Stomach smooth muscle (tissue), 2 donors: ENCODE results near the gene GTPBP2.
A peak's percentile ranks its signal among the peaks of the same experiment; 100 is the strongest.
"Not testable (repeated sequence)": the region's sequence is repeated elsewhere in the genome, so short reads cannot be mapped to it uniquely, and the experiment has no call there.

ENCODE experiments used
- H3K27ac ChIP-seq: one replicate; pipeline ENCODE4 v1.7.0; 2013; ENCODE audit warnings: mild to moderate bottlenecking, low read length, inconsistent platforms
- H3K27me3 ChIP-seq, 2 donors: one replicate each; pipeline ENCODE4 v1.7.0; 2013; ENCODE audit warnings: low read length in 2 of 2; ENCODE audit not compliant: insufficient read depth in 2 of 2, control insufficient read depth in 1 of 2
- H3K36me3 ChIP-seq, 2 donors: one replicate each; pipeline ENCODE4 v1.7.0; 2013; ENCODE audit warnings: low read length in 2 of 2; ENCODE audit not compliant: control insufficient read depth in 2 of 2, insufficient read depth in 2 of 2
- H3K4me1 ChIP-seq: one replicate; pipeline ENCODE4 v1.7.0; 2013; ENCODE audit warnings: low read length; ENCODE audit not compliant: control insufficient read depth, insufficient read depth
- H3K4me3 ChIP-seq, 2 donors: one replicate each; pipeline ENCODE4 v1.7.0; 2013; ENCODE audit warnings: low read length in 2 of 2
- H3K9ac ChIP-seq, 2 donors: one replicate each; pipeline ENCODE4 v1.7.0; 2013; ENCODE audit warnings: low read length in 2 of 2, mild to moderate bottlenecking in 1 of 2
- H3K9me3 ChIP-seq, 2 donors: one replicate each; pipeline ENCODE4 v1.7.0; 2013; ENCODE audit warnings: low read length in 2 of 2; ENCODE audit not compliant: control insufficient read depth in 2 of 2
- donor health status: healthy.
- donor health status: Pancreatic carcinoma.

Gene GTPBP2

GRCh38 chr6:43604174-43604573 is 24.9 kb downstream of the GTPBP2 start:
- Histone ChIP-seq H3K36me3 (peaks cover 11 to 12% of the 10 kb centered on the region in 2 donors), H3K4me3 (no peak overlapping the region), H3K9me3 (no peaks in the 10 kb centered on the region), H3K27me3 (no peaks in the 10 kb centered on the region), H3K4me1 (no peaks in the 10 kb centered on the region), H3K9ac (no peak overlapping the region), H3K27ac (no peak overlapping the region)

- H3K9me3 ChIP-seq = no peaks in the 10 kb centered on the region
- H3K4me1 ChIP-seq = no peaks in the 10 kb centered on the region
- H3K27me3 ChIP-seq = no peaks in the 10 kb centered on the region
- peaks cover 16% of the 10 kb centered on the region in 2 donors for H3K36me3 ChIP-seq
- H3K27ac ChIP-seq = no peak overlapping the region
- H3K4me3 ChIP-seq = no peak overlapping the region
- H3K9ac ChIP-seq = no peak overlapping the region
Observed at GRCh38 chr6:43600595-43600994, 28.5 kb downstream of the GTPBP2 start.

- Histone ChIP-seq H3K27ac (no peak overlapping the region), H3K27me3 (no peaks in the 10 kb centered on the region), H3K9ac (no peak overlapping the region), H3K4me3 (no peak overlapping the region), H3K9me3 (no peaks in the 10 kb centered on the region), H3K4me1 (no peaks in the 10 kb centered on the region), H3K36me3 (peaks cover 4 to 7% of the 10 kb centered on the region in 2 donors)
Observed at GRCh38 chr6:43593938-43594337, 35.1 kb downstream of the GTPBP2 start.

GRCh38 chr6:43589564-43589963 is 39.5 kb downstream of the GTPBP2 start:
- H3K27me3 ChIP-seq, H3K4me1 ChIP-seq, H3K4me3 ChIP-seq, H3K9me3 ChIP-seq, H3K27ac ChIP-seq, H3K9ac ChIP-seq: not testable (repeated sequence)
- H3K36me3 ChIP-seq = peaks cover 4 to 12% of the 10 kb centered on the region in 2 donors

- H3K4me1 ChIP-seq = no peaks in the 10 kb centered on the region
- H3K36me3 ChIP-seq = peaks cover 10 to 22% of the 10 kb centered on the region in 2 donors
- H3K4me3 ChIP-seq = no peak overlapping the region
- no peak overlapping the region for H3K27ac ChIP-seq
- H3K9ac ChIP-seq = no peak overlapping the region
- no peaks in the 10 kb centered on the region for H3K9me3 ChIP-seq
- H3K27me3 ChIP-seq = no peaks in the 10 kb centered on the region
Observed at GRCh38 chr6:43588194-43588593, 40.9 kb downstream of the GTPBP2 start.

GRCh38 chr6:43584892-43585570 is 44.0 kb downstream of the GTPBP2 start:
- peaks cover 11 to 25% of the 10 kb centered on the region in 2 donors for H3K36me3 ChIP-seq

GRCh38 chr6:43582911-43583310 is 46.2 kb downstream of the GTPBP2 start:
- H3K9ac ChIP-seq = no peak overlapping the region
- no peak overlapping the region for H3K4me3 ChIP-seq
- no peaks in the 10 kb centered on the region for H3K4me1 ChIP-seq
- H3K9me3 ChIP-seq = no peaks in the 10 kb centered on the region
- no peaks in the 10 kb centered on the region for H3K27me3 ChIP-seq
- H3K27ac ChIP-seq = no peak overlapping the region
- peaks cover 11 to 25% of the 10 kb centered on the region in 2 donors for H3K36me3 ChIP-seq

More at GRCh38 chr6:43584892-43585570, 44.0 kb downstream of the GTPBP2 start:
- Histone ChIP-seq H3K9ac (no peak overlapping the region), H3K27me3 (no peaks in the 10 kb centered on the region), H3K4me3 (no peak overlapping the region), H3K4me1 (no peaks in the 10 kb centered on the region), H3K27ac (no peak overlapping the region), H3K9me3 (no peaks in the 10 kb centered on the region)

- H3K27me3 ChIP-seq = no peaks in the 10 kb centered on the region
- no peak overlapping the region for H3K27ac ChIP-seq
- H3K9ac ChIP-seq = peak overlapping the region in 1 of 2 donors; percentile 21
- no peak overlapping the region for H3K4me3 ChIP-seq
- H3K36me3 ChIP-seq = peaks cover 3 to 11% of the 10 kb centered on the region in 2 donors
- H3K4me1 ChIP-seq = peaks cover 6% of the 10 kb centered on the region
- no peaks in the 10 kb centered on the region for H3K9me3 ChIP-seq
Observed at GRCh38 chr6:43579171-43579570, 49.9 kb downstream of the GTPBP2 start.

GRCh38 chr6:43578748-43579147 is 50.3 kb downstream of the GTPBP2 start:
- H3K9me3 ChIP-seq = no peaks in the 10 kb centered on the region
- H3K36me3 ChIP-seq = peaks cover 3 to 7% of the 10 kb centered on the region in 2 donors
- no peaks in the 10 kb centered on the region for H3K27me3 ChIP-seq
- H3K27ac ChIP-seq = no peak overlapping the region
- H3K4me3 ChIP-seq = no peak overlapping the region
- H3K4me1 ChIP-seq = peaks cover 6% of the 10 kb centered on the region
- no peak overlapping the region for H3K9ac ChIP-seq

GRCh38 chr6:43575772-43576551 is 53.1 kb downstream of the GTPBP2 start, which contains the start of the genes POLH and XPO5:
Gene POLH (plus strand): TSS chr6:43576185. CDS start chr6:43582320, 6,135 bp downstream.
Gene XPO5 (minus strand): TSS chr6:43576038. CDS start chr6:43575864, 174 bp downstream.
- peak within 1 kb of the TSS; percentile 53 for H3K27ac ChIP-seq
- peaks cover 3 to 8% of the 10 kb centered on the region in 2 donors for H3K36me3 ChIP-seq
- no peaks in the 10 kb centered on the region for H3K9me3 ChIP-seq
- H3K27me3 ChIP-seq = no peaks in the 10 kb centered on the region
- peak within 1 kb of the TSS; percentile 69 to 90 for H3K9ac ChIP-seq
- peak within 1 kb of the TSS; percentile 98 to 99 for H3K4me3 ChIP-seq
- H3K4me1 ChIP-seq = peaks cover 6% of the 10 kb centered on the region
